RKO (cell line): ENCODE measurements around the gene RPL32.
"Not testable (repeated sequence)": the region's sequence is repeated elsewhere in the genome, so short reads cannot be mapped to it uniquely, and the experiment has no call there.

Experiments used
- DNase-seq: peaks from one replicate; pipeline ENCODE4 v3.0.0-alpha.2; 2016; ENCODE audit warnings: low spot score

Gene RPL32

DNA sequence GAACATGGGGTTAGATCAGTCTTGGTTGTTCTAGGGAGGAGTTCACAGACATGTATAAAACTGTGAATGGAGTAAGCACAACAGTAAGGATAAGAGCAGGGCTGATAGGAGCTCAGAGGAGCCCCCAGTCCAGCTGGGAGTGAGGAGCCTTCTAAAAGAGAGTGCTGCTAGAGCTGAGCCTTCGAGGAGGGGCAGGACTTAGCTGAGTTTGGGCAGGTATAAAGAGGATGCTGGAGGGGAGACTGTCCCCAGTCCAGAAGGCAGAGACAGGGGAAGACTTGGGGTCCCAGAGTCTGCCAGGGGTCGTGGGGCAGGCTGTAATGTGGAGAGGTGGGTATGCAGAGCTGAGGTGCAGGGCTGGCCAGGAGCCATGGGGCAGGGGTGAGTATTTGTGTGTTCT is 32.8 kb downstream of the RPL32 start:
- DNase-seq = no peak

- no peak for DNase-seq
Observed at GRCh38 chr3:12807601-12808359, 33.6 kb downstream of the RPL32 start.

- no peak for DNase-seq
Observed at GRCh38 chr3:12807066-12807465, 34.3 kb downstream of the RPL32 start.

DNA sequence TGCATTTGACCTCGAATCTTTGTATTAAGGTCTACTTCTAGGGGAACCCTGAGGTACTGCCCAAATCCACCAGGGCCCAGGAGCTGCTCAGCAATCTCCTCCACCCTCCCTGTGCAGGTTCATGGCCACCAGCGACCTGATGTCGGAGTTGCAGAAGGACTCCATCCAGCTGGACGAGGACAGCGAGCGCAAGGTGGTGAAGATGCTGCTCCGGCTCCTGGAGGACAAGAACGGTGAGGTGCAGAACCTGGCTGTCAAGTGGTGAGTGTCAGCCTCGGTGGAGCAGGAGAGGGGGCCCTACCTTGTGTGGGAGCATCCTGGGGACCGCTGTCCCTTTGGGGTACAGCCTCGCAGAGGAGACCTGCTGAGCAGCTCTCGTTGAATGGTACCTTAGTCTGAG is 38.0 kb downstream of the RPL32 start:
- DNase-seq = no peak

DNA sequence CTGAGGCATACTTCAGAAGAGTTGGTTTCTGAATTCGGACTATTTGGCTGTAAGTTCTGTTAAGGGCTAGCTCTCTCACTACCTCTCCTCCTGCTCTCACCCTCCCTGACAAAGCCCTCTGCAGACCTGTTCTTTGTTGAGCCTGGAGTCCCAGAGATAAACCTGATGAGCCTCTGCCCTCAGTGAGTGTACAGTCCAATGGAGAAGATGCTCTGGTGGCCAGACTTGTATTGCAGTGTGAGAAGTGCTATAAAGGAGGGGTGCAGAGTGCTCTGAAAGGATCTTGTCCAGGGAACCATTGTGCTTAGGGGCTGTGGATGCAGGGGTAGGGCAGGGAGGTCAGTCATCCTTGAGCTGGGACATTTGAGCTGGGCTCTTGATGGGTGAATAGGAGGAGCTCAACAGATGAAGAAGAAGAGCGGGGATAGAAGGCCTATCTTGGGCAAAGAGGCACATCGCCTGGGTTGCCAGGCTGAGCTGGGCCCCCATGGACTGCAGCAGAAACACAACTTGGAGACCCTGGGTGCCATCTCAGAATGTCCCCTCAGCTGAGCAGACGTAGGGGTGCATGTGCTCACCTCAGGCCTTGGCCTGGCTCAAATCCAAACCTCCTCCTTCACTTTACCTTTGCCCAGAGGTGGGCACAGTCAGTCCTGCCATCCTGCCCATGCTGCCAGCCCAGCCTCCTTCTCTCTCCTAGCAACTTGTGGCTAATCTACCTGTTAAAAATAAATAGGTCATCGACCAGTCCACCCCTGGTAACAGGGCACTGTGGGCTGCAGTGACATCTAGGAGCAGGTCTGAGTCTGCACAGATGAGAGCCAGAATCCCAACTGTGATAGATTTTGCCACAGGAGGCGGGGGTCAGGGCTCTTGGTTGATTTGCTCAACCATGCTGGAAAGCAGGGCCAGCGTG is 41.6 kb downstream of the RPL32 start:
- no peak for DNase-seq

DNA sequence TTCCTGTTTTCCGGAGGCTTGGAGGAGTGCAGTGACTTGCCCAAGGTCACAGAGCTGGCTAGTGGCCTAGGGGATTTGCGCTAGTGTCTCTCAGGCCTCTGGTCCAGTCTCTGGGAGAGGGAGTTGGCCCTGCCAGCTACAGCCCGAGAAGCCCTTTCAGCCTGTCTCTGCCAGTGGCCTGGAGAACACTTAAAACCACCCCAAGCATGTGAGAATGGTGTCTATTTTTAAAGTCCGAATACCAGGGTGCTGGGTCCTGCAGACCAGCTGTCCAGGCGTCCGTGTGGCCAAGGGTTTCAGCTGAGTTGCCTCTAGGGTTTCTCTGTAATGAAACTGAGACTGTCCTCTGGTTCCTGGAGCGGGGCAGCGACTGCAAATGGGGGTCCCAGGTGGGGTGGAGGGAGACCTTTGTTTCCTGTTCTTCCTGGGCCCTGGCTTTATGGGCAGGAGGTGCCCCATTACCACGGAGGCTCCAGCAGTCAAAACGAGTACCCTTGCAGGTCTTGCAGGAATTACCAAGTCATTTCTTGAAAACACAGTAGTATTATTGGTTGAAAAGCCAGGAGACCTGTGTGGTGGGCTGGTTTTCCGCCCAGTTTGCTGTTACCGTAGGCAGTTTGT is 42.7 kb downstream of the RPL32 start:
- no peak for DNase-seq

DNA sequence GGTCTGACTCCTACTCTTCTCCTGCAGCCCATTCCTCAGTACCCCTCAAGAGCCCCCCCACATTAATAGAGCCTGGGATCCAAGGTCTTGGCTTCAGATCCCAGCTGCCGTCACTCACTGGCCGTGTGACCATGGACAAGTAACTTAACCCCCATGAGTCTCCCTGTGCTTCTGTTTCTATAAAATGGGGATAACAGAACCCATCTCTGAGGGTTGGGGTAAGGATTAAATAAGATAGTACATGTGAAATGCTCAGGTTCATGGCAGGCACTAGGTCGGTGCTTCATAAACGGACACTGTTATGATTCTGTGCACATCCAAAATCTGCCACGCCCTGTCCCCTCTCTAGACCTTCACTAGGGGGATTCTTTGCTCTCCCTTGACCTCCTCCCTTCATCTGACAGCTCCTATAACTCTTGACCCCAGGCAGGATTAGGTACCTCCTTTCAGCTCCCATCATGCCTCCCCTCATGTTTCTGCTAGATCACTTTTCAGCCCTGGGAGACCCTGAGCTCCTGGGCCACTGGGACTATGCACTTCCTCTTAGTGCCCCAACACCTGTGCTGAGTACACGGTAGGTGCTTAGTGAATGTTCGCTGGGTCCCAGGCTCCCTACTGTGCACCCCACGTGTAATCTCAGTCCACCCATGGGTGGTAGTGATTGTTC is 43.3 kb downstream of the RPL32 start:
- DNase-seq = no peak

DNA sequence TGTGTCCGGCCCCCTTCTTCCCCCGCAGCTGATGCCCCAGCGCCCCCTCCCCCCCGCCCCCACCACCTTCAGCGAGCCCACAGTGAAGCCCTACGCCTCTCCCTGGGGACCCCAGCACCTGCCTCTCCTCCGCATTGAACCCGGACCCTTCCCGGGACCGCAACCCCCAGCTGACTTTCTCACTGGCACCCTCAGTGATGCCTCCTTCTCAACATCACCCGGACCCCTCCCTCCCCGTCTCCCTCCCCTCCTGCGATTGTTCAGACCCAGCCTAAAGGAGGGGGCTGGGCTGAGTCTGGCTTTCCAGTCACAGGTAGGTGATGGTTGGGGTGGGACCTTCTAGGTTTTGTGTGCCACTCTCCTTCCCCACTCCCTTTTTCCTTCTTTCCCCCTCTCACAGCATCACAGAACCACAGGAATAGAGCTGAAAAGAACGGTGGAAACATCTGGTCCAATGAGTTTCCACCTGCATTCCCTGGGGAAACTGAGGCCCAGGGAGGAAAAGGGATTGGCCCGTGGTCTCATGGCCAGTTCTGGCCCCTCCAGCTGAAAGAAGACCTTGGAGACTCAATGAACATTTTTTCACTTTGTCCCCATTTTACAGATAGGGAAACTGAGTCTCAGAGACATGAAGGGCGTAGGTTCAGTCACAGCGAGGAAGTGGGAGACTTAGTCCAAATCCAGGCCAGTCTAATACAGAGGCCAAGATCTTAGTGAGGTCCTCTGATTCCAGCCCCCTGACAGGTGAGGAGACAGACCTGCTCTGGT is 44.1 kb downstream of the RPL32 start:
- no peak for DNase-seq

DNA sequence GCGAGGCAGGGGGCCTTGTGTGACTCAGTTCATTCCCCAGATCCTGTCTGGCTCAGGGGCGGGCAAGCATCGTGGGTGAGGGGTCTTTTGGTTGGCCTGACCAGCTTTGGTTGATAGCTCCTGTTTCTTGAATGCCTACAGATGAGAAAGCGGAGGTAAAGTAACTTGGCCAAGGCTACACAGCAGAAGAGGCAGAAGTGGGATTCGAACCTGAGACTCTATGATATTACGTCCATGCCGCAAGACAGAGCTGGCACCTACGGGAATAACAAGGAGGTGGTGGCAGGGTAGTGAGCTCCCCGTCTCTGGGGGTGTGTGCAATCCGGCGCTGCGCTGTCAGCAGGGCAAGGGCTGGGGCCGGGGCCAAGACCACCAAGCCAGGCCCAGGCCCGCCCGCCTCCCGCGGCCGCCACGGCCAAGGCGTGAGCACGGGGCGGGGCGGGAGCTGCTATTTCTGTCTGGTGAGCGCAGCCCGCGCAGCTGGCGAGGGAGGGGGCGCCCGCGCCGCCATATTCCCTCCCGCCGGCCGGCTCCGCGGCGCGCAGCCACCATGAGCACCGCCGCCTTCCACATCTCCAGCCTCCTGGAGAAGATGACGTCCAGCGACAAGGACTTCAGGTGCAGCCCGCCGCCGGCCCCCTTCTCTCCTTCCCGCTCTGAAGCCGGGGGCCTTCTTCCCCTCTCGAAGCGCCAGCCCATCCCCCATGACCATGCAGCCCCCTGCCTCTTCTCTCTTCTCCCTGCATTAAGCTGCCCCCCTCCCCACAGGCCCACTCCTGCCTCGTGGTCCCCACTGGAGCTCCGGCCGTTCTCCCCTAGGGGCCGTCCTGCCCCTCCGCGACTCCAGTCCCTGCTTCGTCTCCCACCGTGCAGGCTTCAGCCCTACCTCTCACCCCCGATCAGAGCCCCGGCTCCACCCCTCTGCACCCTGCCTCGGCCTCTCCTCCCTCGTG is 44.9 kb downstream of the RPL32 start, which contains the start of gene CAND2:
Gene CAND2 (plus strand): TSS at position 510 of the 953 bp plus-strand sequence. CDS start 41 bp downstream, at position 551.
- no peak for DNase-seq

DNA sequence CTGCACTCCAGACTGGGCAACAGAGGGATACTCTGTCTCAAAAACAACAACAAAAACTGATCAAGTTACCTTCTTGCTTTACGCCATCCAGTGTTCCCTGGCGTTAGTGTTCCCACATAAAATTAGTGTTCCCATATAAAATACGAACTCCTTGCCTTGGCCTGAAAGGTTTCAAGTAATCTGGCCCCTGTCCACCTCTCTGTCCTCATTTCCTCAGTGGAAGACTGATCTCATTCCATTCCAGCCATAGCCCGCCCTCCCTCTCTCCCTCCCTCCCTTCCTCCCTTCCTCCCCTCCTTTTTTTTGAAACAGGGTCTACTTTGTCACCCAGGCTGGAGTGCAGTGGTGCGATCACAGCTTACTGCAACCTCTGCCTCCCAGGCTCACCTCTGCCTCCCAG is 47.7 kb downstream of the RPL32 start:
- DNase-seq = no peak

GRCh38 chr3:12791430-12791829 is 49.9 kb downstream of the RPL32 start:
- no peak for DNase-seq

GRCh38 chr3:12787967-12788690 is 53.2 kb downstream of the RPL32 start:
- not testable (repeated sequence) for DNase-seq

- DNase-seq = not testable (repeated sequence)
Observed at GRCh38 chr3:12787346-12787745, 54.0 kb downstream of the RPL32 start.

GRCh38 chr3:12785096-12785495 is 56.3 kb downstream of the RPL32 start:
- DNase-seq = no peak
